ENCODE data around the gene MX2.

The MX2 gene

GRCh38 chr21:41316200-41317062, 45.4 kb upstream of the MX2 start, which contains the start of gene FAM3B:
TSS of gene FAM3B (plus strand) at chr21:41316801. CDS start at chr21:41316880, 79 bp downstream.
- H4K20me1 ChIP-seq (ENCODE audit: control insufficient read depth, insufficient read depth, low read depth, low read length): no peaks in the 10 kb centered on the region
- no peak within 1 kb of the TSS for H3K4me2 ChIP-seq (ENCODE audit: low read length)
- H3K36me3 ChIP-seq (ENCODE audit: control insufficient read depth, low read length): no peaks in the 10 kb centered on the region
- H3K4me3 ChIP-seq (ENCODE audit: low read length): no peak within 1 kb of the TSS
- H3K27ac ChIP-seq (ENCODE audit: low read depth, low read length): no peak within 1 kb of the TSS
- H3K9me2 ChIP-seq (replicated peaks; ENCODE audit: control insufficient read depth, low read length): no peaks in the 10 kb centered on the region
- TF ChIP-seq CTCF (IDR thresholded peaks at IDR 0.05; ENCODE audit: low read depth, low read length, poor library complexity, severe bottlenecking) (no peak), EZH2phosphoT487 (IDR thresholded peaks at IDR 0.05; ENCODE audit: borderline replicate concordance, low read length) (no peak)
- H3K4me1 ChIP-seq (ENCODE audit: control insufficient read depth, low read length): peaks cover 8% of the 10 kb centered on the region
- H3K27me3 ChIP-seq (ENCODE audit: control insufficient read depth, low read length): no peaks in the 10 kb centered on the region
- H3K9me3 ChIP-seq (ENCODE audit: control insufficient read depth, insufficient read depth, low read length): no peaks in the 10 kb centered on the region
- H3F3A ChIP-seq (ENCODE audit: control insufficient read depth, insufficient read depth): no peaks in the 10 kb centered on the region
- H3K79me2 ChIP-seq (ENCODE audit: control insufficient read depth, low read length): no peaks in the 10 kb centered on the region

GRCh38 chr21:41317063-41317392, 44.8 kb upstream of the MX2 start:
- Histone ChIP-seq H3F3A (ENCODE audit: control insufficient read depth, insufficient read depth) (no peaks in the 10 kb centered on the region), H3K27ac (ENCODE audit: low read depth, low read length) (no peak overlapping the region), H3K4me2 (ENCODE audit: low read length) (no peak overlapping the region), H3K79me2 (ENCODE audit: control insufficient read depth, low read length) (no peaks in the 10 kb centered on the region), H3K9me2 (replicated peaks; ENCODE audit: control insufficient read depth, low read length) (no peaks in the 10 kb centered on the region), H3K27me3 (ENCODE audit: control insufficient read depth, low read length) (no peaks in the 10 kb centered on the region), H4K20me1 (ENCODE audit: control insufficient read depth, insufficient read depth, low read depth, low read length) (no peaks in the 10 kb centered on the region), H3K36me3 (ENCODE audit: control insufficient read depth, low read length) (no peaks in the 10 kb centered on the region), H3K4me1 (ENCODE audit: control insufficient read depth, low read length) (peaks cover 14% of the 10 kb centered on the region), H3K9me3 (ENCODE audit: control insufficient read depth, insufficient read depth, low read length) (no peaks in the 10 kb centered on the region), H3K4me3 (ENCODE audit: low read length) (no peak overlapping the region)
- no peak for TF ChIP-seq CTCF (IDR thresholded peaks at IDR 0.05; ENCODE audit: low read depth, low read length, poor library complexity, severe bottlenecking)
- TF ChIP-seq EZH2phosphoT487 (IDR thresholded peaks at IDR 0.05; ENCODE audit: borderline replicate concordance, low read length): no peak

GRCh38 chr21:41317458-41317857, 44.4 kb upstream of the MX2 start:
- H3K36me3 ChIP-seq (ENCODE audit: control insufficient read depth, low read length): no peaks in the 10 kb centered on the region
- no peak overlapping the region for H3K4me2 ChIP-seq (ENCODE audit: low read length)
- no peaks in the 10 kb centered on the region for H3F3A ChIP-seq (ENCODE audit: control insufficient read depth, insufficient read depth)
- no peaks in the 10 kb centered on the region for H3K9me2 ChIP-seq (replicated peaks; ENCODE audit: control insufficient read depth, low read length)
- no peak overlapping the region for H3K27ac ChIP-seq (ENCODE audit: low read depth, low read length)
- no peaks in the 10 kb centered on the region for H3K27me3 ChIP-seq (ENCODE audit: control insufficient read depth, low read length)
- TF ChIP-seq EZH2phosphoT487 (IDR thresholded peaks at IDR 0.05; ENCODE audit: borderline replicate concordance, low read length) (no peak), CTCF (IDR thresholded peaks at IDR 0.05; ENCODE audit: low read depth, low read length, poor library complexity, severe bottlenecking) (no peak)
- no peaks in the 10 kb centered on the region for H3K79me2 ChIP-seq (ENCODE audit: control insufficient read depth, low read length)
- no peaks in the 10 kb centered on the region for H3K9me3 ChIP-seq (ENCODE audit: control insufficient read depth, insufficient read depth, low read length)
- no peaks in the 10 kb centered on the region for H4K20me1 ChIP-seq (ENCODE audit: control insufficient read depth, insufficient read depth, low read depth, low read length)
- peaks cover 17% of the 10 kb centered on the region for H3K4me1 ChIP-seq (ENCODE audit: control insufficient read depth, low read length)
- no peak overlapping the region for H3K4me3 ChIP-seq (ENCODE audit: low read length)

All from DOHH2 (cell line).